ENCODE results near the gene LONRF3. TPM values are rescaled to one million over a fixed set of nuclear protein-coding genes. Genes with fewer than 3 reads are reported as not detected.
A peak's percentile ranks its signal among the peaks of the same experiment; 100 is the strongest.

The LONRF3 gene
- total RNA-seq, 2 experiments from 2014 or later, result 0.29 to 0.35 TPM

DNA sequence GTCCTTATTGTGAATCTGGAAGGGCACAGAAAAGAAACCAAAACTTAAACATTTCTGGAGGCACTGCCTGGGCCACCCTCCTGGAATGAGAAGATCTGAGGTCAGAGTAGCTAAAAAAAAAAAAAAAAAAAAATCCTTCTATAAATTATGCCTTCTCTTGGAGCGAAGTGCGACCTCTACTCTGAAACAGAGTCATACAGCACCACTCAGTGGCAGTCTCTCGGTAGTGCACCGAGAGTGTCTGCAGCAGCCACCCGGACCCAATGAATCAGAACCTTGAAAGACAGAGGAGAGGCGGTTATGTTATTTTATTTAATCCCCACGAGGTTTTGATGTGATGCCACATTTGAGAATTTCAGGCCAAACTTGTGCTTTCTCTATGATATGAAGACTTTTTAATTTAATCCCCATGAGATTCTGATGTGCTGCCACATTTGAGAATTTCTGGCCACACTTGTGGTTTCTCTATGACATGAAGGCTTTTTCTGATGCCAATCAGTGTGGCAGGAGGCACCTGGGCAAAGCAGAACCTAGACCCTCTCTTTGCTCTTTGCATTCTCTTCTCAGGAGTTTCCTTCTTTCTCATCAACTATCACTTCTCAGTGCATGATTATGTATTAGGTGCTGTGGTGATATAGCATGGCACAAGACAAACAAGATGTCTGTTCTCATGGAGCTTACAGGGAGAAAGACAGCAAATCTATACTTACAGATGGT is 92.8 kb downstream of the LONRF3 start:
- Mint-ChIP-seq H3K4me3 (no peak overlapping the region), H3K9me3 (no peaks in the 10 kb centered on the region), H3K36me3 (ENCODE audit: low read depth) (no peaks in the 10 kb centered on the region), H3K27ac (no peak overlapping the region), H3K4me1 (no peaks in the 10 kb centered on the region), H3K27me3 (no peaks in the 10 kb centered on the region)
- peak; percentile 22 for DNase-seq
- POLR2A ChIA-PET, result no interaction called here
- CTCF ChIA-PET, result interaction anchor here (0.8 kb wide), 1 partner anchor 214 kb away, joined by 3 read pairs; no protein-coding TSS in a partner anchor

Other genes with a start within 250 kb of the LONRF3 start
- gene IL13RA1, start 247.0 kb upstream of the LONRF3 start, total RNA-seq, result under 1 TPM in 1 of 2 experiments, not detected in 1; 0.04 TPM
- gene ZCCHC12, start 150.8 kb upstream of the LONRF3 start, total RNA-seq, result not detected
- gene CT47C1, start 98.4 kb downstream of the LONRF3 start, total RNA-seq, result not detected
- gene KIAA1210, start 153.2 kb downstream of the LONRF3 start, total RNA-seq, result not detected